HG02623 (cell line): ENCODE data around the gene PPP1R9B.

Experiments
- ATAC-seq: cut with Tn5 transposase; IDR thresholded peaks from one replicate; pipeline ENCODE4 v1.9.1; 2021; ENCODE audit warnings: moderate library complexity; ENCODE audit not compliant: unreplicated experiment

The PPP1R9B gene

GRCh38 chr17:50173335-50173941, 23.0 kb upstream of the PPP1R9B start:
- ATAC-seq, result no peak

DNA sequence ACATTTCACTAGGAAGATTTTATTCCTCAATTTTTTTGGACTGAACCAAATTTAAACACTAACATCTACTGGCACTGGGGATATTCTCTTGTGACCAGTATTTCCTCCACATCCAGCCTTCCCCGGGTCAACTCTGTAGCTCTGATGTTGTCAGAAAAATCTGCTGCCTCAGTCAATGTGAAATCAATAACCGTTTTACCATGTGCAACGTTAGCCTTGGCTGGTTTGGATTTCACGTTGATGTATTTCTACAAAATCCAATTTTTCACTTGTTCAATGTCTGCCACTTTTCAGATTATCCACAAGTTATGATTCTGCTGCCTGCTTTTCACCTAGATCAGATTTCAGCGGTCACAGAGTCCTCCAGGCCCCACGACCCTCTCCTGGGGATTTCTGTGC, 22.5 kb upstream of the PPP1R9B start:
- ATAC-seq, result no peak

DNA sequence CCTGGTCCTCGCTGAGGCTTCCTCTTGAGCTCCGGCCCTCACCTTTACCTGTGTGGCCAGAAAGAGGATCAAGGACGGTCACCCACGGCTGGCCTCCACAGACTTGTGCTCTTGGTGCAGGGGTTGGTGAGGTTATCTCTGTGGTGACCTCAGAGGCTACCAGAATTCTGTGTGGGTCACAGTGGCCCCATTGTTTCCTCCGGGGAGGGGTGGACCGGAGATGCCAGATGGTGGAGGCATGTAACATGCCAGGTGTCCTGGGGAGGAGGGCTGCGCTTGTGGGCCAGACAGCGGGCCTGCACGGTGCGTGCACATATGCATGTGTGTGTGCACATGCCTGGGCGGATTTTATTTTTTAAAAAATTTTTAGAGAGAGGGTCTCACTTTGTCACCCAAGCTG, 21.7 kb upstream of the PPP1R9B start:
- no peak for ATAC-seq

DNA sequence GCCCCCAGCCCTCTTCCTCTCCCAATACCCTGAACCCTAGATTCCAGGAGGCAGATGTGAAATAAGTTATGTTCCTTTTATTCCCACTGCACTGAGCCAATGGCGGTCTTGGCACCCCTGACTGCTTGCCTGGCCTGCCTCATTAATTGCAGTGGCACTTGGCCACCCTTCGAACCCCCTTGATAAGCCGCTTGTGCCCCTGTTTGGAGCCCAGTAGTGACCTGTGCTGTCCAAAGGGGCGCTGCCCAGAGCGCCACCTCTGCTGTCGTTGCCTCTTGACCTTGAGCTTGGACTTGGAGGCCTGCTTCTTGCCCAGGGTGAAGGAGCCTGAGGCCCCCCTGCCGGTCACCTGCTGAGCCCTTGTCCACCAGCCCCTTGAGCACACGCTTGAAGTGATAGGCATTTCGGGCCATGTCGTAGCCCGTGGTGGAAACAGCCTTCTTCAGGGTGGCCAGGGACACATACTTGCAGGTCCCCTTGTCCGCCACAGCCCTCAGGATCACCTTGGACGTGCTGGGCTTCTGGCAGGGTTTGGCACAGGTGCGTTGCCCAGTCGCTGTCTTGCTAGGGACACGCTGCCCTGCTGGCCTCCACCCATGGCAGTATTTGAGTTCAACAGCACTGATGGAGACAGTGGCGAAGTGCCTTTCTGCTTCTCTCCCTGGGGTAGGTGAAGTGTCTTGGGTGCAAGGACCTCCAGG, 21.0 kb upstream of the PPP1R9B start:
- ATAC-seq, result no peak

DNA sequence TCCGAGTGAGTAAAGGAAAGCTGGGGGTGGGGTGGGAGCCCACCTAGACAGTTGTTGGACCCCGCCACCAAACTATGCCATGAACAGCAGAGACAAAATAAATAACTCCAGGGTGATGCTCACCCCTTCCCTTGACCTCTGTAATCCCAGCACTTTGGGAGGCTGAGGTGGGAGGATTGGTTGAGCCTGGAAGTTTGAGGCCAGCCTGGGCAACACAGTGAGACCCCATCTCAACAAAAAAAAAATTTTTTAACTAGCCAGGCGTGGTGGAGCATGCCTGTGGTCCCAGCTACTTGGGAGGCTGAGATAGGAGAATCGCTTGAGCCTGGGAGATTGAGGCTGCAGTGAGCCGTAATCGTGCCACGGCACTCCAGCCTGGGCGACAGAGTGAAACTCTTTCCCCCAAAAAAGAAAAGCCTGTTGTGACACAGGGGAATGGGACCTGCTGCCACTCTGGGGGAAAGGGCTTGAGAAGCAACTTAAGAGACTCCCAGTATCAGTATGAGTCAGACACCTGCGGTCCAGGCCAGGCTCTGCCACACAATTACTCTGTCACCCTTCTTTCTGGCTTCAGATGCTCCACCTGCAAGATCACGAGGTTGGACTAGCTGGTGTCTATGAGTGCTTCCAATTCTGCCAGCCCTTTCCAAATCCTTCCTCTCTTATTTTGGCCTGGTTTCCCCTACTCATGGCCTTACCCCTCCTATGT, 20.3 kb upstream of the PPP1R9B start:
- no peak for ATAC-seq

GRCh38 chr17:50169881-50170459, 19.5 kb upstream of the PPP1R9B start:
- ATAC-seq, result no peak

GRCh38 chr17:50169121-50169764, 18.8 kb upstream of the PPP1R9B start:
- no peak for ATAC-seq

DNA sequence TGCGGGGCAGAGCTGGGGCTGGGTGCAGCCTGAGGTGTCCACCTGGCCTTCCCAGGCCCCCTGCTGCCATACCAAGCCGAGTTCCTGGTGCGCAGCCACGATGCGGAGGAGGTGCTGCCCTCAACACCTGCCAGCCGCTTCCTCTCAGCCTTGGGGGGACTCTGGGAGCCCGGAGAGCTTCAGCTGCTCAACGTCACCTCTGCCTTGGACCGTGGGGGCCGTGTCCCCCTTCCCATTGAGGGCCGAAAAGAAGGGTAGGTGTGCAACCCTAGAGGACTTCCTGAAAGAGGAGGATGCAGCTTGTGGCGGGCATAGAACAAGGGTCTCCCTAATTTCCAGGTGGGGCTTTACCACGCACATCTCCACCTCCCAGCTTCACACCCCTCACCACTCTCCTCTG, 17.8 kb upstream of the PPP1R9B start:
- ATAC-seq, result no peak

DNA sequence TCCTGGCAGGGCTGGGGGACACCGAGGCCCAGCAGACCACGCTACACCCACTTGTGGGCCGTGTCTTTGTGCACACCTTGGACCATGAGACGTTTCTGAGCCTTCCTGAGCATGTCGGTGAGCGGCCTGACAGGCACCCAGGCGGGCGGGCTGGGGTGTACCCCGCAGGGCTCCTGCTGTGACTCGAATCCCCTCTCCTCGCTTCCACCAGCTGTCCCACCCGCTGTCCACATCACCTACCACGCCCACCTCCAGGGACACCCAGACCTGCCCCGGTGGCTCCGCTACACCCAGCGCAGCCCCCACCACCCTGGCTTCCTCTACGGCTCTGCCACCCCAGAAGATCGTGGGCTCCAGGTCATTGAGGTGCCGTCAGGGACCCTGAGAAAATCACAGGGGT, 16.9 kb upstream of the PPP1R9B start:
- no peak for ATAC-seq

DNA sequence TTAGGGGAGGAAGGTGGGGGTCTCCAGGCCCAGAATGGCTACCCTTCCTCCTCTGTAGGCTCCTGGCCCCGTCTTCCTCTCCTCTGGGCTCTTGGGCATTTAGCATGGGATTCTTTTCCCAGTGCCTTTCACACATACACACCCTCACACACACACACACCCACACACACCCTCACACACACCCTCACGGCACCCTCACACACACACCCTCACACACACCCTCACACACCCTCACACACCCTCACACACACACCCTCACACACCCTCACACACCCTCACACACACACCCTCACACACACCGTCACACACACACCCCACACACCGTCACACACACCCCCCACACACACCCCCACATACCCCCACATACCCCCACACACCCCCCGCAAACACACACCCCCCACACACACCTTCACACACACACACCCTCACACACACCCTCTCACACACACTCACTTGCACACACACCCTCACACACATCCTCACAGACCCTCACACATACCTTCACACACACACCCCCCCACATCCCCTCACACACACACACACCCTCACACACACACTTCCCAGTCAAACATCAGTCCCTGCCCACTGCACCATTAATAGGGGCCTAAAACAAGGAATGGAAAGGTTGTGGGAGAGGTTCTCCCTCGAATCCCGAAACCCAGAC, 16.2 kb upstream of the PPP1R9B start:
- no peak for ATAC-seq

- no peak for ATAC-seq
Measured at GRCh38 chr17:50165867-50166517, 15.5 kb upstream of the PPP1R9B start, which contains the start of gene SGCA. SGCA (plus strand) TSS chr17:50166005; CDS start chr17:50166041, 36 bp downstream.

GRCh38 chr17:50165466-50165865, 15.0 kb upstream of the PPP1R9B start:
- ATAC-seq, result no peak

DNA sequence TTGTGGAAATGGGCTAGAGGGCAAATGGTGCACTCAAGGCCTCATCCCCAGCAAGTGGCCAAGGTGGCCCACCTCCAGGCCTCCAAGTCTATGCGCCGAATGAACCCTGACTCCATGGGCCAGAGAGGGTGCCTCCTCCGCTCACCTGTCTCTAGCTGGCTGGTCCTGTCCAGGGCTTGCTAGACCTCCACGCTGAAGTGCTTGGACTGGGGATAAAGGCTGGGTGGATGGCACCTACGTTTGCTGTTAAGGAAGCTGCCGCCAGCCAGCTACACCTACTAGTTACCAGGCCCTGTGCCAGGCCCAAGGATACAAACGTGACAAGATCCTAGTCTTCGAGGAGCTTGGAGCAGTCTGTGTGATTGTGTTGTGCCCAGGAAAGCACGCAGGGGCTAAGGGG, 14.6 kb upstream of the PPP1R9B start:
- no peak for ATAC-seq

DNA sequence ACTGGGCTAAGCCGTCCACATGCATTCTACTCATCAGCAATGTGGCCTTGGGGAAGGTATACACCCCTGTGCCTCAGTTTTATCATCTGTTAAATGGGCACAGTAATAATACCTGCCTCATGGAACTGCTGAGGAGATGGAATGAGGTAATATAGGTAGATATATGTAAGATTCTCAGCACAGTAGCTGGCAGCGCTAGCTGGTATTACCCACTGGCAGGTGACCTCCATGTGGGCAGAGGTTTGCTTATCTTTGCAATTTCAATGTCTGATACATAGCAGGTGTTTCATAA, 14.2 kb upstream of the PPP1R9B start:
- ATAC-seq, result no peak

DNA sequence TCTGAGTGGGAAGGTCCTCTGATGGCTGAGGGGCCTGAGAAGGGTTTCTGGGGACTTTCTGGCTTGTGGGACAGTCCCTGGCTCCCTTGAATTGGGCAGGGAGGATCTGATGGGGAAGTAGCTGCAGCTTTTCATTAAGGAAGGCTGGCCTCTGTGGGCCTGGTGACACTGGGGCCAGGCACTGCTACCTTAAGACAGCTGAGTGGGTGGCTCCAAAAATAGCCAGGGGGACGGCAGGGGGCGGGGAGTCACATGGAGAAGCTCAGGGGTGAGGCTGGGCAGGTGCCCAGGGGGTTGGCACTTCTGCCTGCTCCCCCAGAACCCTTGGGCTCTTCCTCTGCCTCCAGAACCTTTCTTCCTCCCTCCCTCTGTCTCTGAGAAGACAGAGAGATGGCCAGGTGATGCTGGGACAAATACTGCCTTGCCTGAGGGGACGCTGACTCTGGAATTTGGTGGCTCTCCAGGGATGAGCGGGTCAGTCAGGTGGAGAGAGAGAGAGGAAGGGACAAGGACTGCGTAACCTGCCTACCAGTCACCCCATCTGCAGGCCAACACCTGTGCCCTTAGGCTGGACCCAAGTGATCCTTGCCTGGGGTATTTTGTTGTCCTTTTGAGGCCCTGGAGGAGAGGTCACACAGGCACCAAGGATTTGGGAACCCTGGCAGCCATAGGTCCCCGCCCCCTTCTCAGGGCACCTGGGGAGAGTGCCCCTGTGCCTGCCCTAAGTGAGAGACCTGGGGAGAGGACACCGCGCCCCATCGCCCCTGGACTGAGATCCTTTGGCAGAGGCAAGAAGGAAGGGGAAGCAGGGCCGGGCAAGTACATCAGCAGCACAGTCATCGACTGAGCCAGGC, 13.6 kb upstream of the PPP1R9B start:
- ATAC-seq, result no peak

GRCh38 chr17:50162466-50163254, 12.2 kb upstream of the PPP1R9B start:
- ATAC-seq, result no peak

DNA sequence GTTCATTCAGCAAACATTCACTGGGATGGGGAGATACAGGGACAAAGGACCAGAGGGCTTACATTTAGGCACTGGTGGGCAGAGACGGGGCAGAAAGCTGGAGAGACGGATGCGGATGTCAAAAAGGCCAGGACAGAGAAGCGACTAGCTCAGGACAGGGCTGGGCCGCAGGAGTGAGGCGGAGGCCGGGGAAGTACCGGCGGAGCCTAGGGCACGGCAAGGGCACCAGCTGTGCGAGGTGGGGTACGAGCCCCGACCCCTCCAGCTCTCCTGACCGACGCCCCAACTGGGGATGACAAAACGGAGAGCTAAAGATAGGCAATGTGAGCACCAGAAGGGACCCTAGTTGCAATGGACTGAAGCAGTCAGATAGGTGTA, 11.4 kb upstream of the PPP1R9B start:
- no peak for ATAC-seq

DNA sequence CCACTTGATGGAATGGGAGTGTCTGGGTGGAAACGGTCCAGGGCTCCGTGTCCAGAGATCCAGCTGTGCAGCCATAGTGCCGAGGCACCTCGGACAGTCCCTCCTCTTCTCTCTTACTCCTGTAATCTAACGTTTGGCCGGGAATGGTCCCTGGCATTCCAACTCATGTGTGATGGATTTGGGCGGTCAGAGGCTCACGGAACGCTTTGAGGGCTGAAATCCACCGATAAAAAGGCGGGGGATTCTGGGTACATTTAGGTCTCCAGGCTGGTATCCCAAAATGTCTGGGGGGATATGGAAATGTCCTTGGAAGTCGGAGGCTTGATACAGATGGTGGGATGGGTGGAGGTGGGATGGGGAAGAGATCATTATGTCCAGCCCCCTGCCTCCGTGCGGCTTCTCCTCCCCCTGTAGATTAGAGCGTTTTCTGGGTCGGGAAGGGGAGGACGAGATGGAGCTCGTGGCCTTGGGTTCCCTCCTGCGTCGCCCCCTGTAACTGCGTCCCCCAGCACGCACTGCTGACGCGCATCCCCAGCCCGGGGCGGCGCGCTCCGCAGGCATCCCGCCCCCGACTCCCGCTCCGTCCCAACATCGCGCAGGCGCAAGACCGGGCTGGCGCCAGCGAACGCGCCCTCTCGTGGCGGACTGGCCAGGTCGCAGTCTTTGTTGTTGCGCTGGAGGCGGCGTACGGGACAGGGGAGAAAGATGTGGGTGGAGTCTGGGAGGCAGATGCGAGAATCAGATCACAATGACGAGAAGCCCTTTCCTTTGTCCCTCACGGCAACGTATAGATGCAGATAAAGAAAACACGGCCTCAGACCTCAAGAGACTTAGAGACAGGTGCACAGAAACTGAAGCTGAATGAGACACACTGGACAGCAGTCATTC, 10.8 kb upstream of the PPP1R9B start:
- ATAC-seq, result peak; percentile 88
